MM.1S (cell line): Measurements from ENCODE around the gene ASMT.

ENCODE experiments used
- EZH2 ChIP-seq: fragments of 300-600 bp; sonication (generic); optimal IDR thresholded peaks from 2 replicates; pipeline ENCODE3; 2017; ENCODE audit warnings: low read depth, mild to moderate bottlenecking, antibody characterized with exemption, low read length, mixed read lengths
- TF ChIP-seq, protein P1 (sequence below): fragments of 300-600 bp; sonication (generic); IDR thresholded peaks from 2 replicates; pipeline ENCODE4 v1.5.1; 2016; ENCODE audit warnings: antibody characterized with exemption, low read length, mixed read lengths

DNA sequence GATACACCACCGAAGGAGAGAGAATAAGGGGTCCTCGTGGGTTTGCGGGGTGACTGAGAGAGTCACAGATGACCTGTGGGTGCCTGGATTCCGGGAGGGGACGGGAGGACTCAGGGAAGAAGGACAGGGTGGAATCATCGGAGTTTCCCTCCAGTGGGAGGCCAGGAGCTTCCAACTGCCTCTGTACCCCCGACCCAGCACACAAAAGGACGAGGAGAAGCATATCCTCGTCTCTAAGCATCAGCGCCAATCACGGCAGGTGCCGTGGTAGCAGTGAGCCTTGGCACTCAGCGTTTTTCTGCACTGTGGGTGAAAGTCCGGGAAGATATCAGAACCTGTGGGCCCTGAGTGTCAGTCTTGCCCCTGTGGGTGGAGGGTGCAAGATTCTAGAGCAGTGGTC lies 62.0 kb downstream of the ASMT start:
- TF ChIP-seq, protein P1, sequence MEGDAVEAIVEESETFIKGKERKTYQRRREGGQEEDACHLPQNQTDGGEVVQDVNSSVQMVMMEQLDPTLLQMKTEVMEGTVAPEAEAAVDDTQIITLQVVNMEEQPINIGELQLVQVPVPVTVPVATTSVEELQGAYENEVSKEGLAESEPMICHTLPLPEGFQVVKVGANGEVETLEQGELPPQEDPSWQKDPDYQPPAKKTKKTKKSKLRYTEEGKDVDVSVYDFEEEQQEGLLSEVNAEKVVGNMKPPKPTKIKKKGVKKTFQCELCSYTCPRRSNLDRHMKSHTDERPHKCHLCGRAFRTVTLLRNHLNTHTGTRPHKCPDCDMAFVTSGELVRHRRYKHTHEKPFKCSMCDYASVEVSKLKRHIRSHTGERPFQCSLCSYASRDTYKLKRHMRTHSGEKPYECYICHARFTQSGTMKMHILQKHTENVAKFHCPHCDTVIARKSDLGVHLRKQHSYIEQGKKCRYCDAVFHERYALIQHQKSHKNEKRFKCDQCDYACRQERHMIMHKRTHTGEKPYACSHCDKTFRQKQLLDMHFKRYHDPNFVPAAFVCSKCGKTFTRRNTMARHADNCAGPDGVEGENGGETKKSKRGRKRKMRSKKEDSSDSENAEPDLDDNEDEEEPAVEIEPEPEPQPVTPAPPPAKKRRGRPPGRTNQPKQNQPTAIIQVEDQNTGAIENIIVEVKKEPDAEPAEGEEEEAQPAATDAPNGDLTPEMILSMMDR = no peak
- TF ChIP-seq EZH2 = no peak
